DMS53 (cell line): ENCODE measurements around the gene CEP126.

ENCODE experiments used
- DNase-seq: peaks from one replicate; lab custom pipeline; 2025; lab: John Stamatoyannopoulos, UW

CEP126 gene

GRCh38 chr11:102012946-102013345 is 98.1 kb downstream of the CEP126 start:
- no peak for DNase-seq

- no peak for DNase-seq
Measured at GRCh38 chr11:102014756-102015155, 99.9 kb downstream of the CEP126 start.

- no peak for DNase-seq
Measured at GRCh38 chr11:102017026-102017425, 102.2 kb downstream of the CEP126 start.

GRCh38 chr11:102026217-102026616 is 111.4 kb downstream of the CEP126 start:
- DNase-seq = no peak

- no peak for DNase-seq
Measured at GRCh38 chr11:102026959-102027358, 112.1 kb downstream of the CEP126 start.

- DNase-seq = no peak
Measured at GRCh38 chr11:102036757-102037156, 121.9 kb downstream of the CEP126 start.

- DNase-seq = no peak
Measured at GRCh38 chr11:102046841-102047240, 132.0 kb downstream of the CEP126 start.

GRCh38 chr11:102047305-102047924 is 132.6 kb downstream of the CEP126 start, which contains the start of gene CFAP300:
Gene CFAP300 (plus strand): TSS chr11:102047437. CDS start chr11:102047471, 34 bp downstream.
- peak; percentile 95 for DNase-seq
